Smooth muscle cell of the brain vasculature (primary cell): ENCODE measurements around the gene CPT2.
A peak's percentile ranks its signal among the peaks of the same experiment; 100 is the strongest.
"Not testable (repeated sequence)": the region's sequence is repeated elsewhere in the genome, so short reads cannot be mapped to it uniquely, and the experiment has no call there.

Experiments
- DNase-seq: peaks from one replicate; pipeline ENCODE4 v3.0.0-alpha.2; 2012; ENCODE audit warnings: low read depth, low spot score

The CPT2 gene

DNA sequence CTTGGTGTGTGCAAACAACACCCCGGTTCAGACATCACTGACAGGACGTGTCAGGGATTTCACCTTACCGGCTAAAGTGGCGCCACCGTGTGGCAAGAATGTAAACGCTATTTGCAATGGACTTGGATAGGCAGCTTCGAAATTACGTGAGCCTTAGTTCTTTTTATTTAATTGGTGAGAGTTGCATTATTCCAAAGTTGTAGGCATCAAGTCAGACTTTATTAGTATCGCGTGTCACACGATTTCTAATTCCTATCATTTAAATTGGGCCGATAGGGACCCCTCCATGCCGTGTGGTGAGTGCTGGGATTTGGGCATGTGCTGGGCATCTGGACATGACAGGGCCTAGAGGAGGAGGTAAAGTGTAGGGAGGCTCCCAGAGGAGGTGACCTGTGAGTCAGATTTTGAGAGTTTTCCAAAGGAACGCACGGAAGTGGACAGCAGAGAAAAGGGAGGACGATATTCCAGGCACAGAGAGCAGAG lies 14.5 kb upstream of the CPT2 start:
- peak; percentile 70 for DNase-seq

DNA sequence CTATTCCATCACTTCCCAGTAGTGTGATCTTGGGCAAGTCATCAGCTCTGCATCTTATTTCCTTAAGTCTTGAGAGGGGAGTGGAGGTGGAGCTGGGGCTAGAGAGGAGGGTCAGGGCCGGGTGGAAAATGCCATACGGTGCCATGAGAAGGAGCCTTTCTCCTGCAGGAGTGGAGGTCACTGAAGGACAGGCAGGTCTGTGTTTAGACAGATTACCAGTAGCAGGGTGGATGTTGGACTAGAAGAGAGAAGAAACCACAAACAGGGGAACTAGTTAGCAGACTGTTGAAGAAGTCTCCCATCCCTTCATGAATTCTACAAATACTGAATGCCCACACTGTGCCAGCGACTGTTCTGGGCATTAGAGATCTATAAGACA lies 13.9 kb upstream of the CPT2 start:
- no peak for DNase-seq

DNA sequence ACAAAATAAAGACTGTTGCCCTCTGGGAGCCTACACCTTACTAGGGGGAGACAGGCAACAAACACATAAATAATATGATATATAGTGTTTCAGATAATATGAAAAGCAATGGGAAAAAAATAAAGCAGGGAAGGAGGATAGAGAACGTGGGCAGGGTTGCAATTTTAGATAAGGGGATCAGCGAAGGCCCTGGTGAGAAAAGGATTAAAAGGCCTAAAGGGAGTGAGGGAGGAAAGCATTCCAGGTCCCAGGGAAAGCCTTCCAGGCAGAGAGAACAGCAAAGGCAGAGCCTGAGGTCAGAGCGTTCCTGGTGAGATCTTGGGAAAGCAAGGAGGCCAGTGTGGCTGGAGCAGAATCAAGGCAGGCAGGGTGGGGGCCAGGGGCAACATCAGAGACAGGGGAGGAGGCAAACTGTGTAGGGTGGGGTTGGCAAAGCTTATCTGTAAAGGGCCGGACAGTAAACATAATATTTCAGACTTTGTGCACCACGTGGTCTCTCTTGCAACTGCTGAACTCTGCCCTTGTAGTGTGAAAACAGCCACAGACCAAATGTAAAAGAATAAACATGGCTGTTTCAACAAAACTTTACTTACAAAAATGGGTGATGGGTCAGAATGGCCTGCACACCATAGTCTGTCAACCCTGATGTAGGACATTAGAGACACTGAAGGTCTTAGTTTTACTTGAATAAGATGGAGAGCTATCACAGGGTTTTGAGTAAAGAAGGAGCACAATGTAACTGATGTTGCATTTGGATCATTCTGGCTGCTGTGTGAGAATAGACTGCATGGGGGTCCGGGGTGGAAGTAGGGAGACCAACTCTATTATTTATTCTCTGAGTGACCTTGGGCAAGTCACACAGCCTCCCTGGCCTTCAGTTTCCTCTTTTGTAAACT lies 13.3 kb upstream of the CPT2 start:
- DNase-seq, result no peak

DNA sequence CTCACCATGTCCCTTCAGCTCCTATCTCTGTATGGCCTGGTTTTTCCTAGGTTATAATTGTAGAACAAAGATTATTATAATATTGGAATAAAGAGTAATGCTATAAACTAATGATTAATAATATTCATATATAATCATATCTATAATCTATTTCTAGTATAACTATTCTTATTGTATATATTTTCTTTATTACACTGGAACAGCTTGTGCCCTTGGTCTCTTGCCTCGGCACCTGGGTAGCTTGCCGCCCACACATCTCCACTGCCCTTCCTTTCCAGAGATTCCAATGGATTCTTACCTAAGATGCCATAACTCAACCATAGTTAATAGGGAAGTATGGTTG lies 10.7 kb upstream of the CPT2 start:
- DNase-seq, result not testable (repeated sequence)

DNA sequence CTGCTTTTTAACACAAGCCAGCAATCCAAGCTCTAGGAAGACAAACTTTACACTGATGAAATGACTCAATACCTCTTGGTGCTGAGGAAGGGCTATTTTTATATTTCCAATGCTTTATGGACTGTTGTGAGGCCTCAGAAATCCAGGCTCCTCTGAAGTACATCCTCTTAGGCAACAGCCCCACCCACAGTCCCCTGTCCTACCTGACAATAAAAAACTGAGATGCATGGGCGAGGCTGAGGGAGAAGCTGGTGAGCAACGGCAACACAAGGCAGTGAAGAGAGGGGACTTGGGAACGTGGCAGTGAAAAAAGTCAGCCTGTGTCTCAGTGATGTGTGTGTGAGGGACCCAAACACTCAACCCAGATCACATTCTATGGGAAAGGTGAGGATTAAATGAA lies 10.1 kb upstream of the CPT2 start:
- no peak for DNase-seq

DNA sequence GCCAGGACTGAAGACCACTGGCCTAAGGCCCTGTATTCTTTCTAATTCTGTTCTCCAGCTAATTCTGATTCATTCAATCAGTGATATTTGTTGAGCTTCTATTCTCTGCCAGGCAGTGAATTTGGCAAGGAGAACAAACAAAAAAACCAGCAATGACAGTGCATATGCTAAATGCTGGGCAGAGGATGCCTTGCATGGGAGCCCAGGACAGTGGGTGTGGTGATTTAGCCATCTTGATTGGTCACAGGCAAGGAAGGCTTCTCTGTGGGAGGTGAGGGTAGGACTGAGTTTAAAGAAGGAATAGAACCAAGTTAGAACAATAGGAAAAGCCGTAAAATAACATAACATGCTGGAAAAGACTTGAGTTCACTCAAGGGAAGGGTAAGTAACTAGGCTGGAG lies 9.2 kb upstream of the CPT2 start:
- no peak for DNase-seq

DNA sequence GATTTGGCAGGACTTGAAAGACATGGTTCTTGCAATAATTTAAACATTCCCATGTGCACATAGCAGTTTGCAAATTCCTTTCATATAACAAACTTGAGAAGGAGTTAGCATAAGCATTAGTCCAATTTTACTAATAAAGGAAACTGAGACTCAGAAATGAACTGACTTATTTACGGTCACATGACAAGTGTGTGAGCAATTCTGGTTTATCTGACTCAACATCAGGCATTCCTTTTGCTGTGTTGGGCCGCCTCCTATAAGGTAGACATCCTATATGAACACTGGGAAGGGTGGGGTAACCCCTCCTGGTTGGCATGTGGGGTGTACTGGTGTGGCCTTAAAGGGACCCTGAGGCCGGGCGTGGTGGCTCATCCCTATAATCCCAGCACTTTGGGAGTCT lies 8.5 kb upstream of the CPT2 start:
- DNase-seq, result no peak

DNA sequence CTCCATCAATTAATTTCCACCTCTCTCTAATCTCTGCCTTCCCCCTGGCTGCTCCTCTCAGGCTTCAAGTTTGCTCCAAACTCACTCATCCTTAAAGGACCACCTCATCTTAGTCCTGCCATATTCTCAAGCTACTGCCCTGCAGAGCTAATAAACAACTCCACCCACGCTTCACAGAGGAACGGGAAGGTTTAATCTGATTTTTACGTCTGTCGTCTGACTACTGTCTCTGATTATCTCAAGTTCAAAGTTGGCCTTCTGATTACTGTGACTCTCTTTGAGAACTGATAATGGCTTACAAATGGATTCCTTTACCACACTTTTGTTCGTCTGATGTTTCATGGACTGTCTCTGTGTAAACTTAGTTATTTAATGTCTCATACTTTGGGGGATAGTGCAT lies 7.6 kb upstream of the CPT2 start:
- DNase-seq, result no peak

DNA sequence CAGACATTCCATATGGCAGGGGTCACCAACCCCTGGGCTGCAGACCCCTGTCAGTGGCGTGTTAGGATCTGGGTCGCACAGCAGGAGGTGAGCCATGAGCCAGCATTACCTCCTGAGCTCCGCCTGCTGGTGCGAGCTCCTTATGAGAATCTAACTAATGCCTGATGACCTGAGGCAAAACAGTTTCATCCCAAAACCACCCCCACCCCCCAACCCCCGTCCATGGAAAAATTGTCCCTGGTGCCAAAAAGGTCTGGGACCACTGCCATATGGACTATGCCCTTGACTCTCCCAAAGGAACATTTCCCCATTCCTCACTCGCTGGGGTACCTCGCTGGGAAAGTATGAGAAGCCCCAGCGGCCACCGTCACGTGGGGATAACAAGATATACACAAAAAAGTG lies 6.4 kb upstream of the CPT2 start:
- no peak for DNase-seq

DNA sequence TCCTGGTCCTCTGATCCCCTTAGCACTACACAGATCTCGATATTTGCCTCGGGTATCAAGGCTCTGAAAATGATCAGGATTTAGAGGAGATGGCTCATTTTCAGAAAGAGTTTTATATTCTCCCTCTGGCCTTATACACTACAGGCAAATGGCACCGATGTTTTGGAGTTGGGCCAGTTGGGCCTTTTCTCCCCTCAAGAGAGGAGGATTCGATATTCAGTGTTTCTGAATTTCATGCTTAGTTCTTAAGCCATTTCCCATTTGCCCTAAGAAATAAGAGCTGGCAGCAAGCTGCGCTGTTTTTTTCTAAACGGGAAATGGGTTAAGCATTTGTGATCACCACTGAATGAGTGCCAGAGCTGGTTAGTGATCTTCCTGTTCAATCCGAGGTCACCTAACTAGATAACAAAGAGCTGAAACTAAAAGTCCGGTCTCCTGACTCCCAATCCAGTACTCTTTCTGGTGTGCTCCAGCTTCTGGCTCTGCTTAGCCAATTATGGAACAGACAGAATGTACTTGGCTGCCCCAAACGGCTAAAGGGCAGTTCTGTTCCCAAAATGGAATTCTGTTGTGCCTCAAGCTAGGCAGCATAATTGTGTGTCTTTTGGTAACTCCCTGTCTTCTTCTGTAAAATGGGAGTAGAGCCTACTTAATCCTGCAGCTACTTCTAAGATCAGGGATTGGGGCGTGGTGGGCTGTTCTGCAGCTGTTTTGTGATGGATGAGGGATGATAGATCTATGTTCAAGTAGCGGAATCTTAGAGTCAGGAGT lies 1.2 kb upstream of the CPT2 start:
- no peak for DNase-seq

DNA sequence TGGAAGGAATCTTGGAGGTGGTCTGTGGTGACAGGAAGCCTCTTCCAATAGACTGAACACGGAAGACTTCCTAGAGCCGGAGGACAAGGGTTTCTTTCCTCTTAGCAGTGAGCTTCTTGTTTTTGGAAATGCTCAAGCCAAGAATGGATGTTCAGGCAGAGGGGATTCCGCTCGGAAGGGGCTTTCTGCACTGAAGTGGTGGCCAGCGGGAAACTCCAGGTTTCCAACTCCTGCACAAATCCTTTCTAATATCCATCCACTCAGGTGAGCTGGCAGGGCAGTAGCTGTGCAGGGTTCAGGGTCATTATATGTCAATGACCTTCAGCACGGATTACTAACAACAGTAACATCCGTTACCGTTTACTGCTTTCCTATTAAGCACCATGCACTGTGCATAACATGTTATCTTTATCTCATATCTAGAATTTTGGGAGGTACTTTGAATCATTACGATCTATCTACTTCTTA lies 573 bp upstream of the CPT2 start:
- DNase-seq, result no peak

DNA sequence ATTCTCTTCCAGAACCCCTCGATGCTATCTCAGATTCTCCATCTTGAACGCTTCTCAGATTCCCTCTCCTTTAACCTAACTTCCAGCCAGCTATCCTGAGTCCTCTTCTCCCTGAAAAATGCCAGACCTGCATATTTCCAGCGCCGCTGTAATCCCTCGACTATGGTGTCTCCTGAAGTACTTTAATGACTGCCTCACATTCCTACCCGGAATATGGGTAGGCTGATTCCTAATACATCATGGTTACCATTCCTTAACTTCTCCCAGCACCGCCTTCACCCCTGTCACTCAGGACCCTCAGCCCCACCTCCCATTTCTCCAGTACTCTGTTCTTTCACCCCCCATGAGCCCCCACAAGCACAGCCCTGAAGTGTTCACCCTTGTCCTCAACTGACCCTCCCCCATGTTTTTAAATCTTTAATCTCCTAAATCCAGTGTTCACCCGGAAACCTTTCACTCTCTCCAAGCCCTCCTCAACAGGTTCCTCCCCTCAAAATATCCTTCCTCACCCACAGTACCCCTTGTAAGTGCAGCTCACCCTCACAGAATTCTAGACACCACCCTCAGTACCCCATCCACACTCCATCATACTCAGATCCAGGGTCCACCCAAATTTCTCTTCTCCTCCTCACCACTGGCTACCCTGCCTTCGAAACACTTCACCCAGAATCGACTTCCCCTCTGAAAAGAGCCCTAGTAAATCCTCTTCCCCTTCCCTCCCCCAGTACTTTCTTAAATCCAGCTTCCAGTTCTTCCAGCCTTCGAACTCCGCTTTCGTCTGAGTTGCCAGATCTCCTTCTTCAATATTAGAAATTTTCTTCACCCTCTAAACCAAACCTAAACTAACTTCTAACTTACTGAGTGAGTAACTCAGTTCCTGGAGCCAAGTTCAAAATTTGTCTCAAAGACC lies 922 bp downstream of the CPT2 start:
- DNase-seq, result no peak

DNA sequence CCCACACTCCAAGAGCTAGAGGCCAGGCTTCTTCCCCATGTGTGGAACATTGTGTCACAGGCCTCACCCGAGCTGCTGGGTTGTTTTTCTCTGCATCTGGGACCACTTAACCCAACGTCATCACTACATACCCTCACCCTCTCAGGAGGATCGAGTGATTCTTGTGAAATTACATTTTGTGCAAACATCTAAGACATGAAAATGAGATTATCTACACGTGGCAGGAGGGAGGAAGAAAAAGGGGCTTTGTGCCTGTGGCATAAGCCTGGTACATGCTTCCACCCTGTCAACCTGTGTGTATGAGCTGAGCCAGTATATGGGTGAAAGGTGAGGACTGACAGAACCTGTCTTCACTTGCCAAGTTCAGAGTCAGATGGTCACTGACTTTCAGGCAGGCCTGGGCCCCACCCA lies 1.6 kb downstream of the CPT2 start:
- no peak for DNase-seq

DNA sequence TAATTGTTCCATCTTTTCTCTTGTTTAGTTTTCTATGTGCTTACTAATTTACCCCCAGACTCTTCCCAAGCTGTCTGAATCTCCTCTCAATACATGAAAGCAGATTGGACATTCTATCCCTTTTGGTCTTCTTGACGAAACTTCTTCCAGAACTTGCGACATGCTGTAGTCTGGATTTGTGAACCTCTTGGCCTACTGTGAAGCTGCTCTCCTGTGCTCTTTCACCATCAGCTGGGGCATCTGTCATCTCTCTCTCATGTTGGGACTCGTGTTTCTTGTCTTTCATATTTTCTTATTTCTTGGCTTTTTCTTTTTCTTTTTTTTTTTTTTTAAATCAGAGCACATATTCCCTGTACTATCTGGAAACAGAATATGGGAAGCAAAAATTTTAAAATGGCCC lies 6.8 kb downstream of the CPT2 start:
- no peak for DNase-seq

DNA sequence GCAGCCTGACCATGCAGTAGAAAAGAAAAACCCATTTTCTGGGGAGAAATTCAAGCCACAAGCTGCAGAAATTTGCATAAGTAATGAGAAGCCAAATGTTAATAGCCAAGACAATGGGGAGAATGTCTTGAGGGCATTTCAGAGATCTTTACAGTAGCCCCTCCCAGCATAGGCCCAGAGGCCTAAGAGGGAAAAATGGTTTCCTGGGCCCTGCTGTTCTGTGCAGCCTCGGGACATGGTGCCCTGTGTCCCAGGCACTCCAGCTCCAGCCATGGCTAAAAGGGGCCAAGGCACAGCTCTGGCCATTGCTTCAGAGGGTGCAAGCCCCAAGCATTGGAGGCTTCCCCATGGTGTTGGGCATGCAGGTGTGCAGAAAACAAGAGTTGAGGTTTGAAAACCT lies 8.9 kb downstream of the CPT2 start:
- DNase-seq, result not testable (repeated sequence)

DNA sequence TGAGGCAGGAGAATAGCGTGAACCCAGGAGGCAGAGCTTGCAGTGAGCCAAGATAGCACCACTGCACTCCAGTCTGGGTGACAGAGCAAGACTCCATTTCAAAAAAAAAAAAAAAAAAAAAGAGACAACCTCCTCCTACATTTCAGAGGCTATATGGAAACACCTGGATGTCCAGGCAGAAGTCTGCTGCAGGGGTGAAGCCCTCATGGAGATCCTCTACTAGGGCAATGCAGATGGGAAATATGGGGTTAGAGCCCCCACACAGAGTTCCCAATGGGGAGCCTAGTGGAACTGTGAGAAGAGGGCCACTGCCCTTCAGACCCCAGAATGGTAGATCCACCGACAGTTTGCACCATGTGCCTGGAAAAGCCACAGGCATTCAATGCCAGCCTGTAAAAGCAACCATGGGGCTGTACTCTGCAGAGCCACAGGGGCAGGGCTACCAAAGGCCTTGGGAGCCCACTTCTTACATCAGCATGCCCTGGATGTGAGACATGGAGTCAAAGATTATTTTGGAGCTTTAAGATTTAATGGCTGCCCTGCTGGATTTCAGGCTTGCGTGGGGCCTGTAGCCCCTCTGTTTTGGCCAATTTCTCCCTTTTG lies 9.6 kb downstream of the CPT2 start:
- not testable (repeated sequence) for DNase-seq

DNA sequence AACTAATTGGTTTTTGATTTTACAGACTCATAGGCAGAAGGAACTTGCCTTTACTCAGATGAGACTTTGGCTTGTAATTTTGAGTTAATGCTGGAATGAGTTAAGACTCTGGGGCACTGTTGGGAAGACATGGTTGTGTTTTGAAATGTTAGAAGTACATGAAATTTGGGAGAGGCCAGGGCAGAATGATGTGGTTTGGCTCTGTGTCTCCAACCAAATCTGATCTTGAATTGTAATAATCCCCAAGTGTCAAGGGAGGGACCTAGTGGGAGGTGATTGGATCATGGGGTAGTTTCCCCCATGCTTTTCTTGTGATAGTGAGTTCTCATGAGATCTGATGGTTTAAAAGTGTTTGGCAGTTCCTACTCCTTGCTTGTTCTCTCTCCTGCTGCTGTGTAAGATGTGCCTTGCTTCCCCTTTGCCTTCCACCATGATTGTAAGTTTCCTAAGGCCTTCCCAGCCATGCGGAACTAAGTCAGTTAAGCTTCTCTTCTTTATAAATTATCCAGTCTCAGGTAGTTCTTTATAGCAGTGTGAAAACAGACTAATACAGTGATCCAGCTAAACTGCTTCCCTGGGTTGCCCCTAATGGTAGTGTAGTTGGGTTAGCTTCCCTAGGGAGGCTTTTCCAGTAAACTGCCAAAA lies 10.2 kb downstream of the CPT2 start:
- DNase-seq, result no peak

DNA sequence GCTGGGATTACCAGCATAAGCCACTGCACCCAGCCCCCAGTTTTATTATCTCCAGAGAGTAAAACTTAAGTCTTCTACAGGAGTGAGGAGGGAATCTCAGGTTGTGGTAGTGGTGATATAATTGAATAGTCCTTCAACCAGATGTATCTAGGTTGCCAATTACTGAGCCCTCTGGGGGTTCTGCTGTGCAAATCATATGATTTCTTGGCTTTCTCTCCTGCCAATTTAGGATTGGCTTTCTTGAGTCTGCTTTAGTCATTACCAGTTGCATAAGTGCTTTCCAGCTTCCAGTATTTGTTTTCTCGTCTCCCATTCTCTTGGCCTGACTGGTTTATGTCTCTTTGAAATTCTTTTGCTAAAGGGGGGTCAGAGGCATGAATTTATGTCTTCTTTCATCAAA lies 11.1 kb downstream of the CPT2 start:
- DNase-seq, result no peak

DNA sequence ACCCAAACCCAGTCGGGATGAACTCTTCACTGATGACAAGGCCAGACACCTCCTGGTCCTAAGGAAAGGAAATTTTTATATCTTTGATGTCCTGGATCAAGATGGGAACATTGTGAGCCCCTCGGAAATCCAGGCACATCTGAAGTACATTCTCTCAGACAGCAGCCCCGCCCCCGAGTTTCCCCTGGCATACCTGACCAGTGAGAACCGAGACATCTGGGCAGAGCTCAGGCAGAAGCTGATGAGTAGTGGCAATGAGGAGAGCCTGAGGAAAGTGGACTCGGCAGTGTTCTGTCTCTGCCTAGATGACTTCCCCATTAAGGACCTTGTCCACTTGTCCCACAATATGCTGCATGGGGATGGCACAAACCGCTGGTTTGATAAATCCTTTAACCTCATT lies 13.7 kb downstream of the CPT2 start:
- DNase-seq, result no peak

DNA sequence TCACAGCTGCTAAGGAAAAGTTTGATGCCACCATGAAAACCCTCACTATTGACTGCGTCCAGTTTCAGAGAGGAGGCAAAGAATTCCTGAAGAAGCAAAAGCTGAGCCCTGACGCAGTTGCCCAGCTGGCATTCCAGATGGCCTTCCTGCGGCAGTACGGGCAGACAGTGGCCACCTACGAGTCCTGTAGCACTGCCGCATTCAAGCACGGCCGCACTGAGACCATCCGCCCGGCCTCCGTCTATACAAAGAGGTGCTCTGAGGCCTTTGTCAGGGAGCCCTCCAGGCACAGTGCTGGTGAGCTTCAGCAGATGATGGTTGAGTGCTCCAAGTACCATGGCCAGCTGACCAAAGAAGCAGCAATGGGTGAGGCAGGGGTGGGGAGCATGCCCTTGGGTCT lies 14.3 kb downstream of the CPT2 start:
- no peak for DNase-seq

DNA sequence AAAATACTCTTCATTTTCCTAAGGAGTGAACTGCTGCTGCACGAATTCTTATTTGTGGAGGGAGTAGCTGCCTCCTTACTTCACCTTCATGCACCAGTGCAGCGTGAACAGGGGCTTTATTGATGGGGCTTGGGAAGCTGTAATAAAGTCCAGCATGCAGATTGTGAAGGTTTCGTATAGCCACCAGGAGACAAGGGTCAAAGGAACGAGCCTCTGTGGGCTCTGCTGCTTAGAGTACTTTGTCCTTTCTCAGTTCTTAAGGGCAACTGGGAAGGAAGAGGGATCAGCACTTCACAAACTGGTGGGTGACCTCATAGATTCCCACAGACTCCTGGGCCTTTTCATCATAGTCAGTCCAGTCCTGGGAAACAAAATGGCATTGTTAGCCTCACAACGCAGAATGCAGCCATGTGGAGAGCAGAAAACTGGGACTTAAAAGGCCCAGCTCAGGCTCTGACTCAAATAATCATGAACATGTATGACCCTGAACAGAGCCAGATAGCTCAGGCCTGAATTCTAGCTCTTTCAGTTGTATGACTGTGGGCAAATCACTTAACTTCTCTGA lies 17.8 kb downstream of the CPT2 start:
- no peak for DNase-seq
